GM10266 (cell line): ENCODE results near the gene ACBD7.

Source experiments
- DNase-seq: peaks from one replicate; pipeline ENCODE4 v3.0.0; 2012; ENCODE audit errors: extremely low spot score
- CTCF ChIP-seq: IDR thresholded peaks from 2 replicates; pipeline ENCODE4 v1.5.1; 2012; ENCODE audit warnings: mild to moderate bottlenecking, low read depth; ENCODE audit not compliant: control insufficient read depth, insufficient read depth; ENCODE audit errors: missing control alignments

ACBD7 gene

GRCh38 chr10:15092855-15093408, 4.4 kb upstream of the ACBD7 start:
- no peak for TF ChIP-seq CTCF
- DNase-seq: no peak

- no peak for DNase-seq
- no peak for TF ChIP-seq CTCF
Observed at GRCh38 chr10:15091418-15091817, 2.8 kb upstream of the ACBD7 start.

- no peak for TF ChIP-seq CTCF
- no peak for DNase-seq
Observed at GRCh38 chr10:15084502-15084922, 4.1 kb downstream of the ACBD7 start.

GRCh38 chr10:15083674-15084501, 4.7 kb downstream of the ACBD7 start:
- no peak for TF ChIP-seq CTCF
- no peak for DNase-seq

GRCh38 chr10:15075421-15075820, 13.2 kb downstream of the ACBD7 start:
- no peak for TF ChIP-seq CTCF

GRCh38 chr10:15072358-15072757, 16.2 kb downstream of the ACBD7 start:
- no peak for DNase-seq
- TF ChIP-seq CTCF: no peak

More at GRCh38 chr10:15075421-15075820, 13.2 kb downstream of the ACBD7 start:
- no peak for DNase-seq

GRCh38 chr10:15069230-15069629, 19.3 kb downstream of the ACBD7 start:
- no peak for DNase-seq
- TF ChIP-seq CTCF: no peak
